Gastrocnemius medialis (tissue), 4 donors: ENCODE results near the gene NECTIN1.

Experiments
- CTCF ChIP-seq, 5 experiments: fragments of 450-650 bp in 3 of 5; fragments of 200-600 bp in 2 of 5; sonication (generic) in 2 of 5; IDR thresholded peaks in 4 of 5; conservative IDR thresholded peaks in 1 of 5; 1 replicate in 4 of 5; 2 replicates in 1 of 5; pipeline ENCODE4 v1.5.1; 2016 to 2019; ENCODE audit warnings: antibody characterized with exemption in 5 of 5, mild to moderate bottlenecking in 3 of 5, moderate library complexity in 3 of 5
- POLR2A ChIP-seq, 2 donors: fragments of 450-650 bp; IDR thresholded peaks; one replicate each; pipeline ENCODE4 v1.6.1; 2017; ENCODE audit warnings: antibody characterized with exemption in 2 of 2, mild to moderate bottlenecking in 2 of 2, moderate library complexity in 2 of 2

- no peak for TF ChIP-seq CTCF (IDR thresholded peaks at IDR 0.05 in 4 of 5, conservative IDR thresholded peaks at IDR 0.05 in 1 of 5)
- no peak for TF ChIP-seq POLR2A (IDR thresholded peaks at IDR 0.05)
Measured at GRCh38 chr11:119722281-119722794, 6.7 kb downstream of the NECTIN1 start.
